HG03469 (cell line): ENCODE results near the gene OR5H15.
A peak's percentile ranks its signal among the peaks of the same experiment; 100 is the strongest.
"Not testable (repeated sequence)": the region's sequence is repeated elsewhere in the genome, so short reads cannot be mapped to it uniquely, and the experiment has no call there.

Source experiments
- ATAC-seq: cut with Tn5 transposase; IDR thresholded peaks from one replicate; pipeline ENCODE4 v1.9.1; 2021; ENCODE audit warnings: mild to moderate bottlenecking, moderate library complexity, moderate number of reproducible peaks; ENCODE audit not compliant: unreplicated experiment

OR5H15 gene

GRCh38 chr3:98166396-98166795 lies at the start of gene OR5H15:
TSS of gene OR5H15 (plus strand) at chr3:98166696. CDS start at chr3:98168700, 2,004 bp downstream.
- no peak for ATAC-seq

- no peak for ATAC-seq
These were observed 36.1 kb upstream of the OR5H15 start, which contains the start of gene OR5H1 for GRCh38 chr3:98130421-98130820. TSS of gene OR5H1 (plus strand) at chr3:98130721. CDS start at chr3:98132698, 1,977 bp downstream.

- ATAC-seq: no peak
These were observed 29.9 kb upstream of the OR5H15 start for GRCh38 chr3:98136631-98137030.

- ATAC-seq: not testable (repeated sequence)
These were observed 28.5 kb upstream of the OR5H15 start for GRCh38 chr3:98137826-98138557.

GRCh38 chr3:98140531-98140930 lies 26.0 kb upstream of the OR5H15 start:
- no peak for ATAC-seq

- no peak for ATAC-seq
These were observed 19.3 kb upstream of the OR5H15 start, which contains the start of gene OR5H14 for GRCh38 chr3:98147179-98147578. TSS of gene OR5H14 (plus strand) at chr3:98147479. CDS start at chr3:98149386, 1,907 bp downstream.

- no peak for ATAC-seq
These were observed 17.7 kb upstream of the OR5H15 start for GRCh38 chr3:98148751-98149150.

- ATAC-seq: not testable (repeated sequence)
These were observed 17.0 kb upstream of the OR5H15 start for GRCh38 chr3:98149456-98149855.

- ATAC-seq: no peak
These were observed 15.3 kb upstream of the OR5H15 start for GRCh38 chr3:98151241-98151640.

GRCh38 chr3:98171071-98171470 lies 4.6 kb downstream of the OR5H15 start:
- no peak for ATAC-seq

- no peak for ATAC-seq
These were observed 6.1 kb downstream of the OR5H15 start for GRCh38 chr3:98172621-98173020.

- no peak for ATAC-seq
These were observed 13.9 kb downstream of the OR5H15 start for GRCh38 chr3:98180319-98180890.

GRCh38 chr3:98182196-98182595 lies 15.7 kb downstream of the OR5H15 start:
- no peak for ATAC-seq

- no peak for ATAC-seq
These were observed 18.7 kb downstream of the OR5H15 start for GRCh38 chr3:98185180-98185579.

GRCh38 chr3:98188545-98188944 lies 22.0 kb downstream of the OR5H15 start:
- ATAC-seq: peak; percentile 92

GRCh38 chr3:98190911-98191310 lies 24.4 kb downstream of the OR5H15 start:
- not testable (repeated sequence) for ATAC-seq

GRCh38 chr3:98196293-98196692 lies 29.8 kb downstream of the OR5H15 start:
- not testable (repeated sequence) for ATAC-seq

- no peak for ATAC-seq
These were observed 32.5 kb downstream of the OR5H15 start for GRCh38 chr3:98199020-98199419.

GRCh38 chr3:98209244-98209643 lies 42.7 kb downstream of the OR5H15 start:
- ATAC-seq: no peak

GRCh38 chr3:98213276-98213675 lies 46.8 kb downstream of the OR5H15 start:
- ATAC-seq: no peak

- no peak for ATAC-seq
These were observed 48.6 kb downstream of the OR5H15 start for GRCh38 chr3:98215051-98215450.
